KOPT-K1 (cell line): ENCODE measurements around the gene LRMDA.

Source experiments
- H3K27ac ChIP-seq: fragments of 200-600 bp; sonication (generic); 2 replicates; pipeline ENCODE4 v1.5.1; 2016; ENCODE audit warnings: antibody characterized with exemption, mild to moderate bottlenecking, low read depth, low read length; ENCODE audit not compliant: poor library complexity, severe bottlenecking
- H3K36me3 ChIP-seq: fragments of 200-600 bp; sonication (generic); 2 replicates; pipeline ENCODE4 v1.5.1; 2017; ENCODE audit warnings: antibody characterized with exemption, mild to moderate bottlenecking, low read length, moderate library complexity; ENCODE audit not compliant: insufficient read depth
- H3K9me3 ChIP-seq: fragments of 200-600 bp; sonication (generic); 2 replicates; pipeline ENCODE4 v1.5.1; 2017; ENCODE audit warnings: antibody characterized with exemption, low read length, mild to moderate bottlenecking; ENCODE audit not compliant: insufficient read depth, poor library complexity, severe bottlenecking

Gene LRMDA

DNA sequence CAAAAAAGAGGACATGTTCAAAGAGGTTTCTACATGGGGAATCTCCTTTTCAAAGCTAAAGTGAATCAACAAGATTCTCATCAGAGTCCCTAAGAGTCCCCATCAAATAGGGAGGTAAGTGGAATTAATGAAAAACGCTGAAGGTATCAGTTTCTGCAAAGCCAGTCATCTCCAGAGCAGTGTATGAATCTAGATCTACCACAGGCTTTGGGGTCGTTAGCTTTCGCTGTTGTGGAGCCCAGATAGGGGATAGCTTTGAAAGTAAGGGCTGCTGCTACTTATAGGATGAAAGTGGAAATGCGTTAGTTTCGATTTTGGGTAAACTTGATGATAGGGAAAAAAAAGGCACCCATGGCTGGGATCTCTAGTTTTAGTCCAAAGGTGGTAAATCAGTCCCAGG, 748.4 kb downstream of the LRMDA start:
- Histone ChIP-seq H3K9me3 (no peaks in the 10 kb centered on the region), H3K27ac (no peak overlapping the region), H3K36me3 (no peaks in the 10 kb centered on the region)

DNA sequence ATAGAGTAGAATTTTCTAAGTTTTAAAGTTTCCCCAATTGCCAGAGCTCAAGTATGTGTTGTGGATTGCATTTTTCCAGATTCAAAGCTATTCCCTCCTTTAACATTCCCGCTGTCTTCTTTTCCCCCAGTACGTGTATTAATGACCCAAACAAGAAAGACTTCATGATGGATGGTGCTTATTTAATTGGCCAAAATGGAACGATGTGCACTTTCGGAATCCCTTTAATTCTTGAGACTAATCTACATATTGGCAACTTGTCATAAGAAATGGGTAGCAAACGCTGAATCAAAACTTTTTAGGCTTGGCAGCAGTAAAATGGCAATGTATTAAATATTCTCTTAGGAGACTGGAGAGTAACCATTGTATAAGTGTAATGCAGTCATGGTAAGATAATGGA, 753.2 kb downstream of the LRMDA start:
- Histone ChIP-seq H3K36me3 (no peaks in the 10 kb centered on the region), H3K9me3 (no peaks in the 10 kb centered on the region), H3K27ac (no peak overlapping the region)

GRCh38 chr10:76185471-76186301, 754.3 kb downstream of the LRMDA start:
- Histone ChIP-seq H3K36me3 (no peaks in the 10 kb centered on the region), H3K9me3 (no peaks in the 10 kb centered on the region), H3K27ac (no peak overlapping the region)

DNA sequence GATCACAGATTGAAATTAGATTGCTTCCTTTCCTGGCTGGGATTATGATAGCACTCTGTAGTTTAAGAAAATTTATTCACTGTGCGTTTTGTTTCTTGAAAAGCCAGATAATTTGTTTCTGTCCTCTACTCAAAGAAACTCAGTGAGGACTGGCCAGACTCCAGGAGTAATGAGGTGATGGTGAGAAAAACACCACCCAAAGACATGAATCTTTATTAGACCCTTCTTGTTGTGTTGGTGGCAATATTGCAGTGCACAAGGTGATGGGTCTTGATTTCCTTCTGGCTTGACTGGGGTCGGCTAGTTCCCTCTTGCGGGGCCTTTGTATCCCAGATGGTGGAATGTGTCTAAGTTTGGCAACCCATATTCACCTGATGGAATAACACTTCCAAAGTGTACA, 756.8 kb downstream of the LRMDA start:
- Histone ChIP-seq H3K27ac (no peak overlapping the region), H3K9me3 (no peaks in the 10 kb centered on the region), H3K36me3 (no peaks in the 10 kb centered on the region)

GRCh38 chr10:76190634-76191270, 759.3 kb downstream of the LRMDA start:
- H3K27ac ChIP-seq: no peak overlapping the region
- no peaks in the 10 kb centered on the region for H3K9me3 ChIP-seq
- no peaks in the 10 kb centered on the region for H3K36me3 ChIP-seq

DNA sequence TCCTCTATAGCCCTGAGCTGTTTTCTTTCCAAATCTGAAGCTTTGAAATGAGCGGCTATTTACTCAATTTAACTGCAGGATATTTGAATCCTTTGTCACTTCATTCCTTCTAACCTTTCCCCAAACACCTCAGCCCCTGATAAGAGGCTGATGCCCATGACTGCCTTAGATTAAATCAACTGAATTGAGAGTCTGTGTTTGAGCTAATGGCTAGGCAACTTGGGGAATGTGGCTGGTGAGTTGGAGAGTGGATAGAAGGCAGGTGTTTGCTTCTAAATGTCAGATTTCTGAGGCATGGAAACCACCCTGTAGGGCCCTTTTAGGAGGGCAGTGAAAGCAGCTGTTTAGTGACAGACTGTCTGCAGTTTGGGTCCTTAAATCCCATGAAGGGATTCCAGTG, 759.9 kb downstream of the LRMDA start:
- H3K36me3 ChIP-seq: no peaks in the 10 kb centered on the region
- H3K9me3 ChIP-seq: no peaks in the 10 kb centered on the region
- no peak overlapping the region for H3K27ac ChIP-seq

DNA sequence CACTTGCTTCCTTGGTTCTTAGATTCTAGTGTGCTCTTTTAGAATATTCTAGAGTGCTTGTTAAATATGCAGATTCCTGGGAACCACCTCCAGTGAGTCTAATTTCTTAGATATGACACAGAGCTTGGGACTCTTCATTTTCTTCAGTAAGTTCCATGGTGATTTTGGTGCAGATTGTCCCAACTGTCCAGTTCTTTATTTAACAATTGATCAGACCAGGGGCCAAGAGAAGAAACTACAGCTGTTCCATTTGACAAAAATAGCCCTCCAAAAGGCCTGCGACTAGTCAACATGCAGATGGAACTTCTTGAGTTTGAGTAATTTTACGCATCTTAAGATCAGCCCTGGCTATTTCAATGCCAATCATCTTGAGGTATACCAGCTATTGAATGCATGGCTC, 760.7 kb downstream of the LRMDA start:
- Histone ChIP-seq H3K27ac (no peak overlapping the region), H3K9me3 (no peaks in the 10 kb centered on the region)

GRCh38 chr10:76192694-76193320, 761.4 kb downstream of the LRMDA start:
- no peaks in the 10 kb centered on the region for H3K36me3 ChIP-seq
- H3K9me3 ChIP-seq: no peaks in the 10 kb centered on the region
- no peak overlapping the region for H3K27ac ChIP-seq

More for the DNA sequence above, 760.7 kb downstream of the LRMDA start:
- no peaks in the 10 kb centered on the region for H3K36me3 ChIP-seq

- Histone ChIP-seq H3K27ac (no peak overlapping the region), H3K9me3 (no peaks in the 10 kb centered on the region), H3K36me3 (no peaks in the 10 kb centered on the region)
These were observed 764.4 kb downstream of the LRMDA start for GRCh38 chr10:76195654-76196390.

DNA sequence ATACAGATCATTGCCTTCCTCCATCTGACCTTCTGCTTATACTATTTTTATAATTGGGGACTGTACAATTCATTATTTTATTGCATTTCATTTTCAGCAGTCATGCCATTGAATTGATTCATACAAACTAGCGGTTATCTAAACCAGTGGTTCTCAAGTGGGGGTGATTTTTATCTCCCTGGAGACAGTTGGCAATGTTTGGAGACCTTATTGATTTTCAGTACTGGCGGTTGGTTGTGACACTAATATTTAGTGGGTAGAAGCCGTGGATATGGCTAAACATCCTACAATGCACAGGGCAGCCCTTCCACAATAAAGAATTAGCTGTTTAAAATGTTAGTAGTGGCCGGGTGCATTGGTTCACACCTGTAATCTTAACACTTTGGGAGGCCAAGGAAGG, 765.9 kb downstream of the LRMDA start:
- H3K27ac ChIP-seq: no peak overlapping the region
- no peaks in the 10 kb centered on the region for H3K9me3 ChIP-seq
- no peaks in the 10 kb centered on the region for H3K36me3 ChIP-seq

GRCh38 chr10:76198287-76199035, 767.0 kb downstream of the LRMDA start:
- Histone ChIP-seq H3K36me3 (no peaks in the 10 kb centered on the region), H3K9me3 (no peaks in the 10 kb centered on the region), H3K27ac (no peak overlapping the region)

- no peak overlapping the region for H3K27ac ChIP-seq
- no peaks in the 10 kb centered on the region for H3K36me3 ChIP-seq
- H3K9me3 ChIP-seq: no peaks in the 10 kb centered on the region
These were observed 770.5 kb downstream of the LRMDA start for GRCh38 chr10:76201962-76202361.

- H3K36me3 ChIP-seq: no peaks in the 10 kb centered on the region
- H3K9me3 ChIP-seq: no peaks in the 10 kb centered on the region
- H3K27ac ChIP-seq: no peak overlapping the region
These were observed 771.4 kb downstream of the LRMDA start for GRCh38 chr10:76202777-76203176.

DNA sequence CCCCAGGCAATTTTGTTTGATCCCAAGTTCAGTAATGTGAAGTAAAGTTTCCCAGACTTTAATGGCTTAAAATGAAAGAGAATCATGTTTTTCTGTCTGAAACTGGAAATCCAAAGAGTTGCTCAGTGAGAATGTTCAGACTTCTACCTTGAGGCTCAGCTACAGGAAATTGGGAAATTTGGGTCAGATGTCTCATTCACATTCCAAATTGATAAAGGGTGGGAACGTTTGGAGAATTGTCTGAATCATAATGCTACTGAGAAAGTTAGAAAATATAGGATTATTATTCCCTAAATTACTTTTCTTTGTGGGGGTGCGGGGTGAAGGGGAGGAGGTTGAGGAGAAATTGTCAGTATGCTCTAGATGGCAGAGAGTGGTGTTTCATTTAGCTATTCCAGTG, 773.9 kb downstream of the LRMDA start:
- Histone ChIP-seq H3K9me3 (no peaks in the 10 kb centered on the region), H3K36me3 (no peaks in the 10 kb centered on the region), H3K27ac (no peak overlapping the region)
